GM18909 (cell line): ENCODE measurements around the gene SARDH.
"Not testable (repeated sequence)": the region's sequence is repeated elsewhere in the genome, so short reads cannot be mapped to it uniquely, and the experiment has no call there.

Source experiments
- ATAC-seq: cut with Tn5 transposase; IDR thresholded peaks from one replicate; pipeline ENCODE4 v1.9.1; 2021; ENCODE audit warnings: mild to moderate bottlenecking; ENCODE audit not compliant: unreplicated experiment, poor library complexity

SARDH gene

GRCh38 chr9:133639613-133640012 is 98.5 kb downstream of the SARDH start:
- ATAC-seq: no peak

- no peak for ATAC-seq
These were observed 99.4 kb downstream of the SARDH start for GRCh38 chr9:133638711-133639110.

- no peak for ATAC-seq
These were observed 100.1 kb downstream of the SARDH start for GRCh38 chr9:133638076-133638475.

GRCh38 chr9:133637451-133638055 is 100.6 kb downstream of the SARDH start:
- ATAC-seq: no peak

- ATAC-seq: no peak
These were observed 101.2 kb downstream of the SARDH start for GRCh38 chr9:133636902-133637301.

GRCh38 chr9:133635533-133636531 is 102.3 kb downstream of the SARDH start, which contains the start of gene DBH:
DBH (plus strand) TSS chr9:133636363; CDS start chr9:133636372, 9 bp downstream.
- no peak for ATAC-seq

GRCh38 chr9:133635098-133635497 is 103.1 kb downstream of the SARDH start:
- no peak for ATAC-seq

GRCh38 chr9:133634081-133634691 is 104.0 kb downstream of the SARDH start:
- no peak for ATAC-seq

GRCh38 chr9:133633681-133634080 is 104.5 kb downstream of the SARDH start:
- ATAC-seq: no peak

- ATAC-seq: no peak
These were observed 105.1 kb downstream of the SARDH start for GRCh38 chr9:133632806-133633680.

GRCh38 chr9:133631111-133631510 is 107.0 kb downstream of the SARDH start:
- no peak for ATAC-seq

- ATAC-seq: no peak
These were observed 108.7 kb downstream of the SARDH start for GRCh38 chr9:133629221-133630110.

GRCh38 chr9:133628766-133629165 is 109.4 kb downstream of the SARDH start:
- no peak for ATAC-seq

GRCh38 chr9:133627341-133627740 is 110.8 kb downstream of the SARDH start:
- no peak for ATAC-seq

- ATAC-seq: not testable (repeated sequence)
These were observed 112.1 kb downstream of the SARDH start for GRCh38 chr9:133626008-133626407.

- ATAC-seq: no peak
These were observed 115.6 kb downstream of the SARDH start for GRCh38 chr9:133622555-133622954.

GRCh38 chr9:133621725-133622267 is 116.4 kb downstream of the SARDH start:
- ATAC-seq: no peak

- ATAC-seq: no peak
These were observed 118.4 kb downstream of the SARDH start for GRCh38 chr9:133619791-133620190.

- ATAC-seq: no peak
These were observed 119.4 kb downstream of the SARDH start for GRCh38 chr9:133618726-133619125.
